ENCODE measurements around the gene AARS1. TPM values are rescaled to one million over a fixed set of nuclear protein-coding genes. Genes with fewer than 3 reads are reported as not detected.

AARS1 gene
- total and polyA plus RNA-seq, 2 of the 8 experiments (the other 6 are each of a cell fraction or from before 2014, with no cell fraction given) = 130 to 235 TPM

DNA sequence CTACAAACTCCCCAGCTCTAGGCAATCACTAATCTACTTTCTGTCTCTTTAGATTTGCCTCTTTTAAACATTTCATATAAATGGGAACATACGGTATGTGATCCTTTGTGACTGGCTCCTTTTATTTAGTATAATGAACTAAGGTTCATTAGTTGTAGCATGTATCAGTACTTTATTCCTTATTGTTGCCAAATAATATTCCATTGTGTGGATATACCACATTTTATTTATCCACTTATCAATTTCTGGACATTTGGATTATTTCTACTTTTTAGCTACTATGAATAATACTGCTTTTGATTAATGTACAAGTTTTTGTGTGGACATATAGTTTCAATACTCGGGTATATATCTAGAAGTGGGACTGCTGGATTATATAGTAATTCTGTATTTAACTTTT is 17.6 kb upstream of the AARS1 start (continued):
- no peak for TF ChIP-seq SP2 (IDR thresholded peaks at IDR 0.05; ENCODE audit: low read length)

Measured in H1 (cell line).